Lung (tissue), 12 donors: ENCODE results near the gene PCDHA1. TPM values are rescaled to one million over a fixed set of nuclear protein-coding genes. Genes with fewer than 3 reads are reported as not detected.
"Not testable (repeated sequence)": the region's sequence is repeated elsewhere in the genome, so short reads cannot be mapped to it uniquely, and the experiment has no call there.

ENCODE experiments used
- ATAC-seq: fragments of 200-7000 bp; cut with Tn5 transposase; one replicate; pipeline ENCODE4 v1.9.1; 2020; ENCODE audit warnings: moderate number of reproducible peaks; ENCODE audit not compliant: insufficient read depth, low FRiP score
- DNase-seq, 3 donors: peaks; one replicate each; pipeline ENCODE4 v3.0.0-alpha.2; 2013 to 2017
- H3K27ac ChIP-seq, 2 donors: one replicate each; pipeline ENCODE4 v1.5.1; 2013; ENCODE audit warnings: mild to moderate bottlenecking in 2 of 2, moderate library complexity in 2 of 2, control low read depth in 1 of 2, inconsistent platforms in 1 of 2, low read depth in 1 of 2, low read length in 1 of 2
- H3K27me3 ChIP-seq, 3 donors: one replicate each; pipeline ENCODE4 v1.5.1; 2013; ENCODE audit warnings: low read length in 2 of 3; ENCODE audit not compliant: control insufficient read depth in 3 of 3, insufficient read depth in 3 of 3
- H3K36me3 ChIP-seq, 4 donors: one replicate each; pipeline ENCODE4 v1.5.1; 2013; ENCODE audit warnings: low read length in 4 of 4, mild to moderate bottlenecking in 1 of 4, moderate library complexity in 1 of 4; ENCODE audit not compliant: control insufficient read depth in 4 of 4, insufficient read depth in 4 of 4
- H3K4me1 ChIP-seq, 5 donors: one replicate each; pipeline ENCODE4 v1.5.1; 2013; ENCODE audit warnings: low read length in 5 of 5, mild to moderate bottlenecking in 2 of 5, moderate library complexity in 1 of 5; ENCODE audit not compliant: control insufficient read depth in 5 of 5, insufficient read depth in 5 of 5
- H3K4me3 ChIP-seq: one replicate; pipeline ENCODE4 v1.5.1; 2013; ENCODE audit warnings: mild to moderate bottlenecking, control low read depth, moderate library complexity
- H3K9ac ChIP-seq, 2 donors: one replicate each; pipeline ENCODE4 v1.5.1; 2013; ENCODE audit warnings: low read length in 2 of 2, control low read depth in 1 of 2; ENCODE audit not compliant: insufficient read depth in 1 of 2
- H3K9me3 ChIP-seq, 4 donors: one replicate each; pipeline ENCODE4 v1.5.1; 2013; ENCODE audit warnings: low read length in 3 of 4, mild to moderate bottlenecking in 1 of 4, moderate library complexity in 1 of 4; ENCODE audit not compliant: control insufficient read depth in 4 of 4, insufficient read depth in 3 of 4
- WGBS, 2 donors: extraction: QIAGEN DNeasy Blood & Tissue Kit; methylation state at CpG; one replicate each; pipeline ENCODE4 v1.1.7; 2013; 5-methylcytosine and 5-hydroxymethylcytosine counted together
- polyA plus RNA-seq, 2 donors: library from polyadenylated mRNA; stranded (reverse); fragments of 200-250 nt; gene quantifications; one replicate each; pipeline ENCODE4 v1.2.1, GENCODE V29; 2013
- total RNA-seq, 2 donors: library from RNA; depleted of rRNA in 1 of 2; stranded (reverse); fragments of >200 nt in 1 of 2; gene quantifications; one replicate each; pipeline ENCODE4 v1.2.1, GENCODE V29; 2014 to 2021
- TF ChIP-seq, protein P1 (sequence below): IDR thresholded peaks from 2 replicates; pipeline ENCODE4 v1.5.1; 2012; ENCODE audit warnings: mild to moderate bottlenecking; ENCODE audit errors: control extremely low read depth, extremely low read depth
- donor health status: control.
- donor health status: control.
- donor health status: Bipolar disorder and iron deficiency.
- donor health status: healthy.
- donor health status: DM: yes; HTN: yes; CAD: no.

Gene PCDHA1
- total and polyA plus RNA-seq, 4 donors: 0.02 to 0.30 TPM; not detected in 2

DNA sequence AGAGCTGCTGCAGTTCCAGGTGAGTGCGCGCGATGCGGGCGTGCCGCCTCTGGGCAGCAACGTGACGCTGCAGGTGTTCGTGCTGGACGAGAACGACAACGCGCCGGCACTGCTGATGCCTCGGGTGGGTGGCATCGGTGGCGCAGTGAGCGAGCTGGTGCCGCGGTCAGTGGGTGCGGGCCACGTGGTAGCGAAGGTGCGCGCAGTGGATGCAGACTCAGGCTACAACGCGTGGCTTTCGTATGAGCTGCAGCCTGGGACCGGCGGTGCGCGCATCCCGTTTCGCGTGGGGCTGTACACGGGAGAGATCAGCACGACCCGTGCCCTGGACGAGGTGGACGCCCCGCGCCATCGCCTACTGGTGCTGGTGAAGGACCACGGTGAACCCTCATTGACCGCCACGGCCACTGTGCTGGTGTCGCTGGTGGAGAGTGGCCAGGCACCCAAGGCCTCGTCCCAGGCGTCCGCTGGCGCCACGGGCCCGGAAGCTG lies 16.9 kb downstream of the PCDHA1 start:
- TF ChIP-seq, protein P1, sequence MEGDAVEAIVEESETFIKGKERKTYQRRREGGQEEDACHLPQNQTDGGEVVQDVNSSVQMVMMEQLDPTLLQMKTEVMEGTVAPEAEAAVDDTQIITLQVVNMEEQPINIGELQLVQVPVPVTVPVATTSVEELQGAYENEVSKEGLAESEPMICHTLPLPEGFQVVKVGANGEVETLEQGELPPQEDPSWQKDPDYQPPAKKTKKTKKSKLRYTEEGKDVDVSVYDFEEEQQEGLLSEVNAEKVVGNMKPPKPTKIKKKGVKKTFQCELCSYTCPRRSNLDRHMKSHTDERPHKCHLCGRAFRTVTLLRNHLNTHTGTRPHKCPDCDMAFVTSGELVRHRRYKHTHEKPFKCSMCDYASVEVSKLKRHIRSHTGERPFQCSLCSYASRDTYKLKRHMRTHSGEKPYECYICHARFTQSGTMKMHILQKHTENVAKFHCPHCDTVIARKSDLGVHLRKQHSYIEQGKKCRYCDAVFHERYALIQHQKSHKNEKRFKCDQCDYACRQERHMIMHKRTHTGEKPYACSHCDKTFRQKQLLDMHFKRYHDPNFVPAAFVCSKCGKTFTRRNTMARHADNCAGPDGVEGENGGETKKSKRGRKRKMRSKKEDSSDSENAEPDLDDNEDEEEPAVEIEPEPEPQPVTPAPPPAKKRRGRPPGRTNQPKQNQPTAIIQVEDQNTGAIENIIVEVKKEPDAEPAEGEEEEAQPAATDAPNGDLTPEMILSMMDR: no peak
- H3K4me1 ChIP-seq: peaks cover 0 to 2% (median 0%) of the 10 kb centered on the region in 5 donors
- 43 to 51% methylated on average over 48 to 53 of the region's 53 CpGs for WGBS, 2 donors
- H3K27me3 ChIP-seq: no peaks in the 10 kb centered on the region
- H3K4me3 ChIP-seq: no peak overlapping the region
- no peaks in the 10 kb centered on the region for H3K36me3 ChIP-seq
- peaks cover 0 to 27% (median 1%) of the 10 kb centered on the region in 4 donors for H3K9me3 ChIP-seq
- DNase-seq (no peak), ATAC-seq (no peak)
- H3K9ac ChIP-seq: no peak overlapping the region
- no peak overlapping the region for H3K27ac ChIP-seq

DNA sequence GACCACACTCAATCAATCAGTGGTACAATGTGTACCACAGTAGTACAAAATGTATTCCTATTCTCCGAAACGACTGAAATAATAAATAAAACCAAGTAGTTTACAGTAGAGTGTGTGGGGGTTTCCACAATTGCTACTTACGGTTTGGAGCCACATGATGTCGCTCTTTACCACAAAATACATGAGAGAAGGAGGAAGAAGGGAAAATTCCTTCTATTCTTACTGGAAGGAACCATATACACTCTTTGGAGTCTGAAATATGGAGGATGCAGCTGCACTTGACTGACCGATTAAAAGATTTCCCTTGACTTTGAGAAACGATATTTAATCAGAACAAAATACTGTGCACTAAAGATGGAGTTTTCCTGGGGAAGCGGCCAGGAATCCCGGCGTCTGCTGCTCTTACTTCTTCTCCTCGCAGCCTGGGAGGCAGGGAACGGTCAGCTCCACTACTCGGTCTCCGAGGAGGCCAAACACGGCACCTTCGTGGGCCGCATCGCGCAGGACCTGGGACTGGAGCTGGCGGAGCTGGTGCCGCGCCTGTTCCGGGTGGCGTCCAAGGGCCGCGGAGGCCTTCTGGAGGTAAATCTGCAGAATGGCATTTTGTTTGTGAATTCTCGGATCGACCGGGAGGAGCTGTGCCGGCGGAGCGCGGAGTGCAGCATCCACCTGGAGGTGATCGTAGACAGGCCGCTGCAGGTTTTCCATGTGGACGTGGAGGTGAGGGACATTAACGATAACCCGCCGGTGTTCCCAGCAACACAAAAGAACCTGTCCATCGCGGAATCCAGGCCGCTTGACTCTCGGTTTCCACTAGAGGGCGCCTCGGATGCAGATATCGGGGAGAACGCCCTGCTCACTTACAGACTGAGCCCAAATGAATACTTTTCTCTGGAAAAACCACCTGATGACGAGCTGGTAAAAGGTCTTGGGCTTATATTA lies 21.2 kb downstream of the PCDHA1 start, which contains the start of gene PCDHA4:
TSS of gene PCDHA4 (plus strand) at position 235 of the 942 bp plus-strand sequence.
- Histone ChIP-seq H3K27ac (no peak within 1 kb of the TSS), H3K27me3 (no peaks in the 10 kb centered on the region), H3K9ac (no peak within 1 kb of the TSS), H3K4me3 (no peak within 1 kb of the TSS), H3K36me3 (no peaks in the 10 kb centered on the region), H3K9me3 (peaks cover 0 to 34% (median 4%) of the 10 kb centered on the region in 4 donors), H3K4me1 (peaks cover 0 to 2% (median 0%) of the 10 kb centered on the region in 5 donors)
- TF ChIP-seq, protein P1: no peak
- DNase-seq (no peak), ATAC-seq (peak; percentile 69)
- 17 to 19% methylated on average over 35 to 37 of the region's 47 CpGs for WGBS, 2 donors

DNA sequence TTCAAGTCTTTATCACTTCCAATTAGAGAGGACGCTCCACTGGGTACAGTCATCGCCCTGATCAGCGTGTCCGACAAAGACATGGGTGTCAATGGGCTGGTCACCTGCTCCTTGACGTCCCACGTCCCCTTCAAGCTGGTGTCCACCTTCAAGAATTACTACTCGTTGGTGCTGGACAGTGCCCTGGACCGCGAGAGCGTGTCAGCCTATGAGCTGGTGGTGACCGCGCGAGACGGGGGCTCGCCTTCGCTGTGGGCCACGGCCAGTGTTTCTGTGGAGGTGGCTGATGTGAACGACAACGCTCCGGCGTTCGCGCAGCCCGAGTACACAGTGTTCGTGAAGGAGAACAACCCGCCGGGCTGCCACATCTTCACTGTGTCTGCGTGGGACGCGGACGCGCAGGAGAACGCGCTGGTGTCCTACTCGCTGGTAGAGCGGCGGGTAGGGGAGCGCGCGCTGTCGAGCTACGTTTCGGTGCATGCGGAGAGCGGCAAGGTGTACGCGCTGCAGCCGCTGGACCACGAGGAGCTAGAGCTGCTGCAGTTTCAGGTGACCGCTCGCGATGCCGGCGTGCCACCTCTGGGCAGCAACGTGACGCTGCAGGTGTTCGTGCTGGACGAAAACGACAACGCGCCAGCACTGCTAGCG lies 22.4 kb downstream of the PCDHA1 start:
- H3K27me3 ChIP-seq, ATAC-seq, H3K9ac ChIP-seq, H3K4me3 ChIP-seq, H3K36me3 ChIP-seq, DNase-seq, H3K27ac ChIP-seq, H3K4me1 ChIP-seq: not testable (repeated sequence)
- 59 to 66% methylated on average over 62 of the region's 62 CpGs for WGBS, 2 donors
- H3K9me3 ChIP-seq: peaks cover 0 to 22% (median 4%) of the 10 kb centered on the region in 4 donors

DNA sequence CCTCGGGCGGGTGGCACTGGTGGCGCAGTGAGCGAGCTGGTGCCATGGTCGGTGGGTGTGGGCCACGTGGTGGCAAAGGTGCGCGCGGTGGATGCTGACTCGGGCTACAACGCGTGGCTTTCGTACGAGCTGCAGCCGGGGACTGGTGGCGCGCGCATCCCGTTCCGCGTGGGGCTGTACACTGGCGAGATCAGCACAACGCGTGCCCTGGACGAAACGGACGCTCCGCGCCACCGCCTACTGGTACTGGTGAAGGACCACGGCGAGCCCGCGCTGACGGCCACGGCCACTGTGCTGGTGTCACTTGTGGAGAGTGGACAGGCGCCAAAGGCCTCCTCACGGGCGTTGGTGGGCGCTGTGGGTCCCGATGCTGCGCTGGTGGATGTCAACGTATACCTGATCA lies 22.9 kb downstream of the PCDHA1 start:
- no peak overlapping the region for H3K9ac ChIP-seq
- H3K27me3 ChIP-seq: no peaks in the 10 kb centered on the region
- 64 to 67% methylated on average over 42 to 43 of the region's 43 CpGs for WGBS, 2 donors
- no peak for ATAC-seq
- H3K4me1 ChIP-seq: no peaks in the 10 kb centered on the region
- no peak overlapping the region for H3K27ac ChIP-seq
- no peaks in the 10 kb centered on the region for H3K36me3 ChIP-seq
- DNase-seq: no peak
- H3K9me3 ChIP-seq: peaks cover 0 to 22% (median 4%) of the 10 kb centered on the region in 4 donors
- TF ChIP-seq, protein P1: no peak
- no peak overlapping the region for H3K4me3 ChIP-seq
